ENCODE data around the gene PRKAG2.

GRCh38 chr7:151905766-151906165 lies 28.9 kb upstream of the PRKAG2 start:
- TF ChIP-seq CTCF (IDR thresholded peaks at IDR 0.05; ENCODE audit: low read depth, low read length) (no peak), EZH2phosphoT487 (IDR thresholded peaks at IDR 0.05; ENCODE audit: low read depth) (no peak)
